ENCODE measurements around the gene NUP210L. TPM values are rescaled to one million over a fixed set of nuclear protein-coding genes. Genes with fewer than 3 reads are reported as not detected.

Gene NUP210L
- total and polyA plus RNA-seq, 9 of the 15 experiments (the other 6 are each of a cell fraction or from before 2014, with no cell fraction given): 0.01 to 0.04 TPM; not detected in 7

DNA sequence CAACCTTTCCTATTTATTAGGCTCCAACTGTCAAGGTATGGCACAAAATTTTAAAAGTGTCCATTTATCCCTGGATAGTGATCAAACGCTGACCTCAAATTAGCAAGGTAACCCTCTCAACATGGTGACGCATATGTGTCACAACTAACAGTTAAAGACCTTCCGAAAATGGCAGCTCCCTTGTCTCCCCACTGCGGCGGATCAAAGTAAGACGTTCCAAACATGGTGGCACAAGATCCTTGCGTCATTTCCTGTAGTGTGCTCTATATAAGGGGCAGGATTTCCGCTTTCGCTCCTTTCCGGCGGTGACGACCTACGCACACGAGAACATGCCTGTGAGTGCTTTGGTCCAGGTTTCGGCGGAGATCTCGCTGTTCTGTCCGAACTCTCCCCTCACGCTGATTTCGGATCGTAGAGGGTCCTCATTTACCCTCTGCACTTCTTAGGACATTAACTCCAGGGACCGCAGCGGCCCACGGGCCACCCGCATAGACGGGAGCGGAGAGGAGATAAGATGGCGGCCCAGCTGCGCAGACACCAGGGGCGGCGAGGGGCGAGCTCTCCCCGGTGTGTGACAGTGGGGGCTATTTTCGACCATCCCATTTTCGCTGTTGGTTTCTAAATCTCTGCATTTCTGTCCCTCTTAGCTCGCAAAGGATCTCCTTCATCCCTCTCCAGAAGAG lies 164.3 kb downstream of the NUP210L start, which contains the start of gene RPS27 (continued):
- TF ChIP-seq, protein P1, sequence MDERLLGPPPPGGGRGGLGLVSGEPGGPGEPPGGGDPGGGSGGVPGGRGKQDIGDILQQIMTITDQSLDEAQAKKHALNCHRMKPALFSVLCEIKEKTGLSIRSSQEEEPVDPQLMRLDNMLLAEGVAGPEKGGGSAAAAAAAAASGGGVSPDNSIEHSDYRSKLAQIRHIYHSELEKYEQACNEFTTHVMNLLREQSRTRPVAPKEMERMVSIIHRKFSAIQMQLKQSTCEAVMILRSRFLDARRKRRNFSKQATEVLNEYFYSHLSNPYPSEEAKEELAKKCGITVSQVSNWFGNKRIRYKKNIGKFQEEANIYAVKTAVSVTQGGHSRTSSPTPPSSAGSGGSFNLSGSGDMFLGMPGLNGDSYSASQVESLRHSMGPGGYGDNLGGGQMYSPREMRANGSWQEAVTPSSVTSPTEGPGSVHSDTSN (CRISPR knock-in tag; IDR thresholded peaks at IDR 0.05; ENCODE audit: low read depth): no peak
- TF ChIP-seq, protein P1 (tag; conservative IDR thresholded peaks at IDR 0.05; ENCODE audit: low read depth): no peak
- TF ChIP-seq PHB (CRISPR knock-in tag; IDR thresholded peaks at IDR 0.05) (0 out of 2 replicates have a peak, but pooled peaks have one; percentile 26), MIER1 (IDR thresholded peaks at IDR 0.05; ENCODE audit: low read depth) (no peak), SP2 (IDR thresholded peaks at IDR 0.05; ENCODE audit: extremely low read depth, low read depth, low read length, poor library complexity, severe bottlenecking) (no peak), ZNF197 (CRISPR knock-in tag; IDR thresholded peaks at IDR 0.05; ENCODE audit: low read depth) (peak; percentile 84), MYC (IDR thresholded peaks at IDR 0.05; ENCODE audit: low read depth, low read length) (peak; percentile 95), MYC (CRISPR knock-in tag; IDR thresholded peaks at IDR 0.05; ENCODE audit: borderline replicate concordance, low read depth) (peak; percentile 82; the same call in 1 of the 2 replicates), DNMT1 (IDR thresholded peaks at IDR 0.05) (no peak), ZNF507 (tag; conservative IDR thresholded peaks at IDR 0.05) (no peak), POLR2A (conservative IDR thresholded peaks at IDR 0.05) (peak; percentile 100), STAG1 (CRISPR knock-in tag; IDR thresholded peaks at IDR 0.05; ENCODE audit: borderline replicate concordance) (no peak), PRMT5 (CRISPR knock-in tag; IDR thresholded peaks at IDR 0.05) (no peak), ARID2 (IDR thresholded peaks at IDR 0.05) (no peak), TEAD4 (IDR thresholded peaks at IDR 0.05; ENCODE audit: low read length) (peak; percentile 71), TEAD4 (CRISPR knock-in tag; IDR thresholded peaks at IDR 0.05; ENCODE audit: borderline replicate concordance) (no peak), ZSCAN32 (CRISPR knock-in tag; IDR thresholded peaks at IDR 0.05) (no peak), WHSC1 (IDR thresholded peaks at IDR 0.05; ENCODE audit: low read length) (no peak)
- TF ChIP-seq, protein P2, sequence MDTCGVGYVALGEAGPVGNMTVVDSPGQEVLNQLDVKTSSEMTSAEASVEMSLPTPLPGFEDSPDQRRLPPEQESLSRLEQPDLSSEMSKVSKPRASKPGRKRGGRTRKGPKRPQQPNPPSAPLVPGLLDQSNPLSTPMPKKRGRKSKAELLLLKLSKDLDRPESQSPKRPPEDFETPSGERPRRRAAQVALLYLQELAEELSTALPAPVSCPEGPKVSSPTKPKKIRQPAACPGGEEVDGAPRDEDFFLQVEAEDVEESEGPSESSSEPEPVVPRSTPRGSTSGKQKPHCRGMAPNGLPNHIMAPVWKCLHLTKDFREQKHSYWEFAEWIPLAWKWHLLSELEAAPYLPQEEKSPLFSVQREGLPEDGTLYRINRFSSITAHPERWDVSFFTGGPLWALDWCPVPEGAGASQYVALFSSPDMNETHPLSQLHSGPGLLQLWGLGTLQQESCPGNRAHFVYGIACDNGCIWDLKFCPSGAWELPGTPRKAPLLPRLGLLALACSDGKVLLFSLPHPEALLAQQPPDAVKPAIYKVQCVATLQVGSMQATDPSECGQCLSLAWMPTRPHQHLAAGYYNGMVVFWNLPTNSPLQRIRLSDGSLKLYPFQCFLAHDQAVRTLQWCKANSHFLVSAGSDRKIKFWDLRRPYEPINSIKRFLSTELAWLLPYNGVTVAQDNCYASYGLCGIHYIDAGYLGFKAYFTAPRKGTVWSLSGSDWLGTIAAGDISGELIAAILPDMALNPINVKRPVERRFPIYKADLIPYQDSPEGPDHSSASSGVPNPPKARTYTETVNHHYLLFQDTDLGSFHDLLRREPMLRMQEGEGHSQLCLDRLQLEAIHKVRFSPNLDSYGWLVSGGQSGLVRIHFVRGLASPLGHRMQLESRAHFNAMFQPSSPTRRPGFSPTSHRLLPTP (IDR thresholded peaks at IDR 0.05; ENCODE audit: borderline replicate concordance, extremely low read depth, insufficient read length): no peak
- TF ChIP-seq, protein P3, sequence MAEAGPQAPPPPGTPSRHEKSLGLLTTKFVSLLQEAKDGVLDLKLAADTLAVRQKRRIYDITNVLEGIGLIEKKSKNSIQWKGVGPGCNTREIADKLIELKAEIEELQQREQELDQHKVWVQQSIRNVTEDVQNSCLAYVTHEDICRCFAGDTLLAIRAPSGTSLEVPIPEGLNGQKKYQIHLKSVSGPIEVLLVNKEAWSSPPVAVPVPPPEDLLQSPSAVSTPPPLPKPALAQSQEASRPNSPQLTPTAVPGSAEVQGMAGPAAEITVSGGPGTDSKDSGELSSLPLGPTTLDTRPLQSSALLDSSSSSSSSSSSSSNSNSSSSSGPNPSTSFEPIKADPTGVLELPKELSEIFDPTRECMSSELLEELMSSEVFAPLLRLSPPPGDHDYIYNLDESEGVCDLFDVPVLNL (CRISPR knock-in tag; IDR thresholded peaks at IDR 0.05; ENCODE audit: low read depth): no peak
- TF ChIP-seq, protein P4, sequence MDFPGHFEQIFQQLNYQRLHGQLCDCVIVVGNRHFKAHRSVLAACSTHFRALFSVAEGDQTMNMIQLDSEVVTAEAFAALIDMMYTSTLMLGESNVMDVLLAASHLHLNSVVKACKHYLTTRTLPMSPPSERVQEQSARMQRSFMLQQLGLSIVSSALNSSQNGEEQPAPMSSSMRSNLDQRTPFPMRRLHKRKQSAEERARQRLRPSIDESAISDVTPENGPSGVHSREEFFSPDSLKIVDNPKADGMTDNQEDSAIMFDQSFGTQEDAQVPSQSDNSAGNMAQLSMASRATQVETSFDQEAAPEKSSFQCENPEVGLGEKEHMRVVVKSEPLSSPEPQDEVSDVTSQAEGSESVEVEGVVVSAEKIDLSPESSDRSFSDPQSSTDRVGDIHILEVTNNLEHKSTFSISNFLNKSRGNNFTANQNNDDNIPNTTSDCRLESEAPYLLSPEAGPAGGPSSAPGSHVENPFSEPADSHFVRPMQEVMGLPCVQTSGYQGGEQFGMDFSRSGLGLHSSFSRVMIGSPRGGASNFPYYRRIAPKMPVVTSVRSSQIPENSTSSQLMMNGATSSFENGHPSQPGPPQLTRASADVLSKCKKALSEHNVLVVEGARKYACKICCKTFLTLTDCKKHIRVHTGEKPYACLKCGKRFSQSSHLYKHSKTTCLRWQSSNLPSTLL (IDR thresholded peaks at IDR 0.05): no peak

Measured in K562 (cell line).